Peyer's patch (tissue), 4 donors: Measurements from ENCODE around the gene ACADL. TPM values are rescaled to one million over a fixed set of nuclear protein-coding genes. Genes with fewer than 3 reads are reported as not detected.

Source experiments
- DNase-seq, 3 donors: peaks; one replicate each; pipeline ENCODE4 v3.0.0-alpha.2; 2017 to 2019
- H3K27ac ChIP-seq, 4 donors: fragments of 200-600 bp; sonication (generic); one replicate each; pipeline ENCODE4 v1.5.1; 2016 to 2019
- H3K27me3 ChIP-seq, 2 donors: fragments of 200-600 bp; sonication (generic); one replicate each; pipeline ENCODE4 v1.5.1; 2019
- H3K36me3 ChIP-seq, 3 donors: fragments of 200-600 bp; sonication (generic); one replicate each; pipeline ENCODE4 v1.5.1; 2016 to 2019
- H3K4me1 ChIP-seq, 4 donors: fragments of 200-600 bp; sonication (generic); one replicate each; pipeline ENCODE4 v1.5.1; 2016 to 2019
- H3K4me3 ChIP-seq, 4 donors: fragments of 200-600 bp; sonication (generic); 1 replicate in 3 of 4; 2 replicates in 1 of 4; pipeline ENCODE4 v1.5.1; 2016 to 2019; ENCODE audit warnings: mild to moderate bottlenecking in 1 of 4
- H3K9me3 ChIP-seq, 4 donors: fragments of 200-600 bp; sonication (generic); one replicate each; pipeline ENCODE4 v1.5.1; 2016 to 2019; ENCODE audit warnings: mild to moderate bottlenecking in 1 of 4
- CTCF ChIP-seq, 6 experiments: fragments of 450-650 bp in 4 of 6; fragments of 200-600 bp in 2 of 6; sonication (generic) in 1 of 6; IDR thresholded peaks; one replicate each; pipeline ENCODE4 v1.5.1; 2017 to 2019; ENCODE audit warnings: antibody characterized with exemption in 6 of 6, mild to moderate bottlenecking in 3 of 6, moderate library complexity in 1 of 6
- POLR2A ChIP-seq, 2 donors: fragments of 450-650 bp; IDR thresholded peaks; one replicate each; pipeline ENCODE4 v1.5.1; 2017; ENCODE audit warnings: antibody characterized with exemption in 2 of 2, mild to moderate bottlenecking in 2 of 2, moderate library complexity in 2 of 2
- total RNA-seq, 4 donors: library from RNA; depleted of rRNA; stranded (reverse); fragments of >200 nt; gene quantifications; one replicate each; pipeline ENCODE4 v1.1.0, GENCODE V29; 2016

ACADL gene
- total RNA-seq, 4 donors from 2014 or later: 0.54 to 2.5 TPM; not detected in 2

- no peak for DNase-seq
- no peaks in the 10 kb centered on the region for H3K36me3 ChIP-seq
- H3K27ac ChIP-seq: no peak overlapping the region
- no peaks in the 10 kb centered on the region for H3K4me1 ChIP-seq
- no peak overlapping the region for H3K4me3 ChIP-seq
- no peaks in the 10 kb centered on the region for H3K9me3 ChIP-seq
- TF ChIP-seq POLR2A (IDR thresholded peaks at IDR 0.05) (no peak), CTCF (IDR thresholded peaks at IDR 0.05) (no peak)
- no peaks in the 10 kb centered on the region for H3K27me3 ChIP-seq
Observed at GRCh38 chr2:210264282-210264681, 39.0 kb upstream of the ACADL start.

- DNase-seq: no peak
- H3K4me3 ChIP-seq: no peak overlapping the region
- no peaks in the 10 kb centered on the region for H3K9me3 ChIP-seq
- no peaks in the 10 kb centered on the region for H3K27me3 ChIP-seq
- no peaks in the 10 kb centered on the region for H3K4me1 ChIP-seq
- no peak for TF ChIP-seq POLR2A (IDR thresholded peaks at IDR 0.05)
- TF ChIP-seq CTCF (IDR thresholded peaks at IDR 0.05): no peak
- no peak overlapping the region for H3K27ac ChIP-seq
- H3K36me3 ChIP-seq: no peaks in the 10 kb centered on the region
Observed at GRCh38 chr2:210263841-210264240, 38.6 kb upstream of the ACADL start.

- H3K27me3 ChIP-seq: no peaks in the 10 kb centered on the region
- no peaks in the 10 kb centered on the region for H3K9me3 ChIP-seq
- no peaks in the 10 kb centered on the region for H3K4me1 ChIP-seq
- H3K4me3 ChIP-seq: no peak overlapping the region
- no peak overlapping the region for H3K27ac ChIP-seq
- no peaks in the 10 kb centered on the region for H3K36me3 ChIP-seq
- no peak for DNase-seq
- TF ChIP-seq POLR2A (IDR thresholded peaks at IDR 0.05) (no peak), CTCF (IDR thresholded peaks at IDR 0.05) (no peak)
Observed at GRCh38 chr2:210262036-210262435, 36.8 kb upstream of the ACADL start.

- H3K27me3 ChIP-seq: no peaks in the 10 kb centered on the region
- H3K27ac ChIP-seq: no peak overlapping the region
- H3K36me3 ChIP-seq: no peaks in the 10 kb centered on the region
- no peak for TF ChIP-seq CTCF (IDR thresholded peaks at IDR 0.05)
- TF ChIP-seq POLR2A (IDR thresholded peaks at IDR 0.05): no peak
- H3K4me1 ChIP-seq: no peaks in the 10 kb centered on the region
- no peak for DNase-seq
- H3K4me3 ChIP-seq: no peak overlapping the region
- H3K9me3 ChIP-seq: no peaks in the 10 kb centered on the region
Observed at GRCh38 chr2:210259687-210260086, 34.4 kb upstream of the ACADL start.

GRCh38 chr2:210252699-210253606 is 27.7 kb upstream of the ACADL start:
- no peaks in the 10 kb centered on the region for H3K27me3 ChIP-seq
- no peaks in the 10 kb centered on the region for H3K36me3 ChIP-seq
- H3K4me1 ChIP-seq: no peaks in the 10 kb centered on the region
- TF ChIP-seq CTCF (IDR thresholded peaks at IDR 0.05): no peak
- TF ChIP-seq POLR2A (IDR thresholded peaks at IDR 0.05): no peak
- DNase-seq: no peak
- no peak overlapping the region for H3K4me3 ChIP-seq
- H3K9me3 ChIP-seq: no peaks in the 10 kb centered on the region
- H3K27ac ChIP-seq: no peak overlapping the region
